Measurements from ENCODE around the gene ZNF527.
"Not testable (repeated sequence)": the region's sequence is repeated elsewhere in the genome, so short reads cannot be mapped to it uniquely, and the experiment has no call there.

ZNF527 gene

GRCh38 chr19:37370880-37371661 is at the start of gene ZNF527:
Gene ZNF527 (plus strand): TSS chr19:37371099. CDS start chr19:37374199, 3,100 bp downstream.
- DNase-seq, result peak; percentile 97

GRCh38 chr19:37329686-37330085 is 41.2 kb upstream of the ZNF527 start:
- no peak for DNase-seq

- no peak for DNase-seq
These were observed 38.1 kb upstream of the ZNF527 start for GRCh38 chr19:37332839-37333238.

GRCh38 chr19:37333457-37333856 is 37.4 kb upstream of the ZNF527 start:
- no peak for DNase-seq

GRCh38 chr19:37334179-37335071 is 36.5 kb upstream of the ZNF527 start:
- peak; percentile 83 for DNase-seq

GRCh38 chr19:37342753-37343152 is 28.1 kb upstream of the ZNF527 start:
- no peak for DNase-seq

- DNase-seq, result no peak
These were observed 24.8 kb upstream of the ZNF527 start for GRCh38 chr19:37346091-37346490.

- no peak for DNase-seq
These were observed 22.8 kb upstream of the ZNF527 start for GRCh38 chr19:37348060-37348459.

- DNase-seq, result no peak
These were observed 16.9 kb upstream of the ZNF527 start for GRCh38 chr19:37353968-37354367.

- no peak for DNase-seq
These were observed 15.0 kb upstream of the ZNF527 start for GRCh38 chr19:37355901-37356300.

GRCh38 chr19:37361994-37362393 is 8.9 kb upstream of the ZNF527 start:
- DNase-seq, result no peak

GRCh38 chr19:37362733-37363132 is 8.2 kb upstream of the ZNF527 start:
- no peak for DNase-seq

- not testable (repeated sequence) for DNase-seq
These were observed 466 bp upstream of the ZNF527 start for GRCh38 chr19:37370386-37370879.

GRCh38 chr19:37389234-37389633 is 18.3 kb downstream of the ZNF527 start:
- DNase-seq, result no peak

GRCh38 chr19:37391399-37391798 is 20.5 kb downstream of the ZNF527 start:
- not testable (repeated sequence) for DNase-seq

GRCh38 chr19:37401078-37401477 is 30.2 kb downstream of the ZNF527 start:
- no peak for DNase-seq

GRCh38 chr19:37403403-37403802 is 32.5 kb downstream of the ZNF527 start:
- no peak for DNase-seq

- DNase-seq, result not testable (repeated sequence)
These were observed 35.4 kb downstream of the ZNF527 start for GRCh38 chr19:37406140-37406846.

GRCh38 chr19:37412700-37413099 is 41.8 kb downstream of the ZNF527 start:
- DNase-seq, result no peak

- no peak for DNase-seq
These were observed 42.6 kb downstream of the ZNF527 start for GRCh38 chr19:37413313-37414084.

Data from activated naive CD4-positive, alpha-beta T cell treated with anti-CD3 and anti-CD28 coated beads, Interleukin-2, amount 50 U/mL, for 16 hours (primary cell).